ENCODE results near the gene ARL8A.
"Not testable (repeated sequence)": the region's sequence is repeated elsewhere in the genome, so short reads cannot be mapped to it uniquely, and the experiment has no call there.

The ARL8A gene

GRCh38 chr1:202156590-202156989, 12.1 kb upstream of the ARL8A start:
- no peak for DNase-seq

- no peak for DNase-seq
These were observed 11.0 kb upstream of the ARL8A start for GRCh38 chr1:202155478-202156021.

- DNase-seq = no peak
These were observed 10.4 kb upstream of the ARL8A start for GRCh38 chr1:202154766-202155477.

GRCh38 chr1:202154148-202154765, 9.7 kb upstream of the ARL8A start:
- no peak for DNase-seq

- no peak for DNase-seq
These were observed 8.7 kb upstream of the ARL8A start for GRCh38 chr1:202153284-202153683.

- no peak for DNase-seq
These were observed 7.9 kb upstream of the ARL8A start for GRCh38 chr1:202152399-202152798.

- DNase-seq = no peak
These were observed 6.5 kb upstream of the ARL8A start for GRCh38 chr1:202151045-202151444.

GRCh38 chr1:202150602-202151001, 6.1 kb upstream of the ARL8A start:
- DNase-seq = no peak

- DNase-seq = no peak
These were observed 5.7 kb upstream of the ARL8A start for GRCh38 chr1:202150187-202150586.

GRCh38 chr1:202149566-202149965, 5.0 kb upstream of the ARL8A start:
- no peak for DNase-seq

GRCh38 chr1:202148391-202148790, 3.9 kb upstream of the ARL8A start:
- no peak for DNase-seq

- no peak for DNase-seq
These were observed 2.5 kb upstream of the ARL8A start for GRCh38 chr1:202146993-202147392.

GRCh38 chr1:202146279-202146678, 1.7 kb upstream of the ARL8A start:
- no peak for DNase-seq

GRCh38 chr1:202145744-202146140, 1.2 kb upstream of the ARL8A start:
- DNase-seq = not testable (repeated sequence)

GRCh38 chr1:202145068-202145743, 669 bp upstream of the ARL8A start:
- DNase-seq = peak; percentile 55

- peak; percentile 50 for DNase-seq
These were observed 652 bp downstream of the ARL8A start for GRCh38 chr1:202143768-202144401.

- no peak for DNase-seq
These were observed 1.3 kb downstream of the ARL8A start for GRCh38 chr1:202143011-202143767.

GRCh38 chr1:202141468-202141867, 3.1 kb downstream of the ARL8A start:
- DNase-seq = not testable (repeated sequence)

- no peak for DNase-seq
These were observed 3.7 kb downstream of the ARL8A start for GRCh38 chr1:202140833-202141232.

- peak; percentile 52 for DNase-seq
These were observed 9.3 kb downstream of the ARL8A start for GRCh38 chr1:202135221-202135721.

GRCh38 chr1:202134645-202135172, 9.8 kb downstream of the ARL8A start:
- DNase-seq = no peak

- no peak for DNase-seq
These were observed 10.5 kb downstream of the ARL8A start for GRCh38 chr1:202133989-202134388.
